Hepatocyte (in vitro differentiated cells): ENCODE data around the gene ANO1. TPM values are rescaled to one million over a fixed set of nuclear protein-coding genes. Genes with fewer than 3 reads are reported as not detected.
A peak's percentile ranks its signal among the peaks of the same experiment; 100 is the strongest.

Experiments
- DNase-seq: peaks from one replicate; pipeline ENCODE4 v3.0.0-alpha.2; 2016; ENCODE audit warnings: low spot score
- H2AFZ ChIP-seq: fragments of 200-600 bp; sonication (generic); 2 replicates; pipeline ENCODE4 v1.6.0; 2016; ENCODE audit warnings: antibody characterized with exemption, mild to moderate bottlenecking
- H3K27ac ChIP-seq: fragments of 200-600 bp; sonication (generic); 2 replicates; pipeline ENCODE4 v1.5.1; 2016; ENCODE audit warnings: mild to moderate bottlenecking
- H3K27me3 ChIP-seq: fragments of 200-600 bp; sonication (generic); 2 replicates; pipeline ENCODE4 v1.6.1; 2016
- H3K36me3 ChIP-seq: fragments of 200-600 bp; sonication (generic); replicated peaks from 2 replicates; pipeline ENCODE4 v1.5.1; 2016; ENCODE audit warnings: low read depth; ENCODE audit not compliant: insufficient read depth
- H3K4me1 ChIP-seq: fragments of 200-600 bp; sonication (generic); 2 replicates; pipeline ENCODE4 v1.5.1; 2016; ENCODE audit warnings: mild to moderate bottlenecking, moderate library complexity; ENCODE audit not compliant: insufficient read depth
- H3K4me2 ChIP-seq: fragments of 200-600 bp; sonication (generic); 2 replicates; pipeline ENCODE4 v1.6.0; 2016
- H3K4me3 ChIP-seq: fragments of 200-600 bp; sonication (generic); 2 replicates; pipeline ENCODE4 v1.5.1; 2016; ENCODE audit warnings: mild to moderate bottlenecking
- H3K79me2 ChIP-seq: fragments of 200-600 bp; sonication (generic); 2 replicates; pipeline ENCODE4 v1.6.0; 2017; ENCODE audit warnings: mild to moderate bottlenecking
- H3K9me2 ChIP-seq: fragments of 200-600 bp; sonication (generic); replicated peaks from 2 replicates; pipeline ENCODE4 v1.6.0; 2017; ENCODE audit warnings: mild to moderate bottlenecking; ENCODE audit not compliant: insufficient read depth
- H3K9me3 ChIP-seq: fragments of 200-600 bp; sonication (generic); 2 replicates; pipeline ENCODE4 v1.5.1; 2016; ENCODE audit warnings: low read depth, mild to moderate bottlenecking
- H4K20me1 ChIP-seq: fragments of 200-600 bp; sonication (generic); 2 replicates; pipeline ENCODE4 v1.6.0; 2016; ENCODE audit warnings: mild to moderate bottlenecking; ENCODE audit not compliant: insufficient read depth, poor library complexity, severe bottlenecking
- EZH2 ChIP-seq: fragments of 200-600 bp; sonication (generic); IDR thresholded peaks from 2 replicates; pipeline ENCODE4 v1.6.1; 2016; ENCODE audit warnings: antibody characterized with exemption, mild to moderate bottlenecking, borderline replicate concordance
- EZH2phosphoT487 ChIP-seq: fragments of 200-600 bp; sonication (generic); IDR thresholded peaks from one replicate; pipeline ENCODE4 v1.6.1; 2018; ENCODE audit warnings: antibody characterized with exemption, mild to moderate bottlenecking, low read depth, moderate library complexity; ENCODE audit not compliant: unreplicated experiment, severe bottlenecking
- WGBS: methylation state at CpG from one replicate; pipeline ENCODE4 v1.1.6; 2016; ENCODE audit warnings: low lambda C conversion rate; ENCODE audit errors: missing lambda C conversion rate; 5-methylcytosine and 5-hydroxymethylcytosine counted together
- polyA plus RNA-seq: library from polyadenylated mRNA; unstranded; fragments of >200 nt; fragmentation: Nextera tagmentation; extraction: Ambion mirVana; gene quantifications from 2 replicates; pipeline ENCODE4 v1.2.1, GENCODE V29; 2016
- total RNA-seq: library from RNA; depleted of rRNA; stranded (reverse); fragments of >200 nt; gene quantifications from 2 replicates; pipeline ENCODE4 v1.2.3, GENCODE V29; 2014
- TF ChIP-seq, protein P1 (sequence below): fragments of 200-600 bp; sonication (generic); IDR thresholded peaks from 2 replicates; pipeline ENCODE4 v1.5.1; 2016; ENCODE audit warnings: antibody characterized with exemption, mild to moderate bottlenecking; ENCODE audit not compliant: poor library complexity

The ANO1 gene
- total and polyA plus RNA-seq, 2 experiments from 2014 or later: 6.2 to 12.1 TPM

DNA sequence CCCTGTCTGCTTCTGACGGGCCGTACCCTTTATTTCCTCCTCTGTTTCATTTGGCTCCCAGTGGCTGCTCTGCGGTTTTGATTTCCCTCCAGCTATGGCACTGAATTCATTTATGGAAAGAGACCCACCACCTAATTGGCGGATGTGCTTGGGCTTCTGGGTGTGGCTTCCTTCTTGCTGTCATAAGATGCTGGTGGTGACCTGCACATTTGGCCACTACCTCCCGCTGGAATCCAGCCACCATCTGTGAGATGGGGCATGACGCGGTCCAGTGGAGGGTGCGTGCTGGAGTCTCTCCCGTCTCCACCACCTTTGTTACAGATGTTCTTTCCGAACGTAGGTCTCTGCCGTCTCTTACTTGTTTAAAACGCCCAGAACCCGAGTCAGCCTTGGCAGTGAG, 77.3 kb downstream of the ANO1 start:
- no peaks in the 10 kb centered on the region for H3K36me3 ChIP-seq
- WGBS: 94% methylated on average over 14 of the region's 14 CpGs
- H3K4me2 ChIP-seq: no peak overlapping the region
- H3K79me2 ChIP-seq: no peaks in the 10 kb centered on the region
- no peak overlapping the region for H3K27ac ChIP-seq
- H3K9me3 ChIP-seq: no peaks in the 10 kb centered on the region
- H3K27me3 ChIP-seq: no peaks in the 10 kb centered on the region
- no peak overlapping the region for H2AFZ ChIP-seq
- TF ChIP-seq EZH2phosphoT487: no peak
- no peaks in the 10 kb centered on the region for H3K9me2 ChIP-seq
- no peaks in the 10 kb centered on the region for H4K20me1 ChIP-seq
- DNase-seq: no peak
- H3K4me3 ChIP-seq: no peak overlapping the region
- no peaks in the 10 kb centered on the region for H3K4me1 ChIP-seq

GRCh38 chr11:70156291-70157037, 78.3 kb downstream of the ANO1 start:
- H3K9me3 ChIP-seq: no peaks in the 10 kb centered on the region
- no peak overlapping the region for H3K4me2 ChIP-seq
- H3K36me3 ChIP-seq: no peaks in the 10 kb centered on the region
- H3K4me1 ChIP-seq: no peaks in the 10 kb centered on the region
- no peak overlapping the region for H3K4me3 ChIP-seq
- TF ChIP-seq EZH2 (no peak), EZH2phosphoT487 (no peak)
- TF ChIP-seq, protein P1, sequence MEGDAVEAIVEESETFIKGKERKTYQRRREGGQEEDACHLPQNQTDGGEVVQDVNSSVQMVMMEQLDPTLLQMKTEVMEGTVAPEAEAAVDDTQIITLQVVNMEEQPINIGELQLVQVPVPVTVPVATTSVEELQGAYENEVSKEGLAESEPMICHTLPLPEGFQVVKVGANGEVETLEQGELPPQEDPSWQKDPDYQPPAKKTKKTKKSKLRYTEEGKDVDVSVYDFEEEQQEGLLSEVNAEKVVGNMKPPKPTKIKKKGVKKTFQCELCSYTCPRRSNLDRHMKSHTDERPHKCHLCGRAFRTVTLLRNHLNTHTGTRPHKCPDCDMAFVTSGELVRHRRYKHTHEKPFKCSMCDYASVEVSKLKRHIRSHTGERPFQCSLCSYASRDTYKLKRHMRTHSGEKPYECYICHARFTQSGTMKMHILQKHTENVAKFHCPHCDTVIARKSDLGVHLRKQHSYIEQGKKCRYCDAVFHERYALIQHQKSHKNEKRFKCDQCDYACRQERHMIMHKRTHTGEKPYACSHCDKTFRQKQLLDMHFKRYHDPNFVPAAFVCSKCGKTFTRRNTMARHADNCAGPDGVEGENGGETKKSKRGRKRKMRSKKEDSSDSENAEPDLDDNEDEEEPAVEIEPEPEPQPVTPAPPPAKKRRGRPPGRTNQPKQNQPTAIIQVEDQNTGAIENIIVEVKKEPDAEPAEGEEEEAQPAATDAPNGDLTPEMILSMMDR: no peak
- DNase-seq: no peak
- WGBS: 88% methylated on average over 18 of the region's 18 CpGs
- no peak overlapping the region for H3K27ac ChIP-seq
- no peaks in the 10 kb centered on the region for H3K79me2 ChIP-seq
- no peaks in the 10 kb centered on the region for H4K20me1 ChIP-seq
- H3K9me2 ChIP-seq: no peaks in the 10 kb centered on the region
- no peak overlapping the region for H2AFZ ChIP-seq
- no peaks in the 10 kb centered on the region for H3K27me3 ChIP-seq

DNA sequence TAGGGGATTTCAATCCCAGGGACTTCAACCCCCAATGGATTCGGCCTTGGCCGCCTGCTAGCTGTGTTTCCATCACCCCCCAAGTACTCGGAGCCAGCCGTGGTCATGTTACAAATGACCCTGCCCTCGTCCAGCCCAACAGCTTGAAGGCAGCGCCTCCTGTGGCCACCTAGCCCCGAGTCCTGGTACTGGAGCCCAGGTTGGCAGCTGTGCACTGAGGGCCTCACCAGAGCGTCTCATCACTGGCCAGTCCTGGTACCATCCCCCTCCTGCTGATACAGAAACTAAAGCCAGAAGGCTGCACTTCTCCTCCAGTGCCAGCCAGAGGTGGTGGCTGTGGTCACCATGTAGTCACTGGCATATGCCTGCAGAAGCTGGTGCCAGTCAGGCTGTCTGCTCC, 80.1 kb downstream of the ANO1 start:
- TF ChIP-seq, protein P1: no peak
- TF ChIP-seq EZH2phosphoT487: no peak
- TF ChIP-seq EZH2: no peak
- WGBS: 39% methylated on average over 8 of the region's 8 CpGs

GRCh38 chr11:70158757-70159389, 80.8 kb downstream of the ANO1 start:
- H3K9me3 ChIP-seq: no peaks in the 10 kb centered on the region
- H4K20me1 ChIP-seq: no peaks in the 10 kb centered on the region
- H3K27me3 ChIP-seq: no peaks in the 10 kb centered on the region
- no peak for DNase-seq
- H3K9me2 ChIP-seq: no peaks in the 10 kb centered on the region
- no peak overlapping the region for H2AFZ ChIP-seq
- H3K4me1 ChIP-seq: no peaks in the 10 kb centered on the region
- H3K27ac ChIP-seq: no peak overlapping the region
- no peaks in the 10 kb centered on the region for H3K79me2 ChIP-seq
- 93% methylated on average over 14 of the region's 14 CpGs for WGBS
- TF ChIP-seq EZH2phosphoT487 (no peak), EZH2 (no peak)
- TF ChIP-seq, protein P1: no peak
- no peak overlapping the region for H3K4me3 ChIP-seq
- no peaks in the 10 kb centered on the region for H3K36me3 ChIP-seq
- no peak overlapping the region for H3K4me2 ChIP-seq

More for the DNA sequence above, 80.1 kb downstream of the ANO1 start:
- H3K4me2 ChIP-seq: no peak overlapping the region
- H4K20me1 ChIP-seq: no peaks in the 10 kb centered on the region
- no peaks in the 10 kb centered on the region for H3K9me3 ChIP-seq
- H3K4me3 ChIP-seq: no peak overlapping the region
- H3K79me2 ChIP-seq: no peaks in the 10 kb centered on the region
- no peaks in the 10 kb centered on the region for H3K36me3 ChIP-seq
- H3K27ac ChIP-seq: no peak overlapping the region
- H3K27me3 ChIP-seq: no peaks in the 10 kb centered on the region
- H3K4me1 ChIP-seq: no peaks in the 10 kb centered on the region
- no peaks in the 10 kb centered on the region for H3K9me2 ChIP-seq
- no peak overlapping the region for H2AFZ ChIP-seq
- DNase-seq: peak; percentile 48
